Esophagus squamous epithelium (tissue), 5 donors: ENCODE data around the gene GJA9. TPM values are rescaled to one million over a fixed set of nuclear protein-coding genes. Genes with fewer than 3 reads are reported as not detected.

Experiments
- DNase-seq: peaks from one replicate; lab custom pipeline; 2025; lab: John Stamatoyannopoulos, UW
- H3K27ac ChIP-seq, 4 donors: fragments of 200-600 bp; sonication (generic); one replicate each; pipeline ENCODE4 v1.5.1; 2016 to 2019; ENCODE audit warnings: mild to moderate bottlenecking in 1 of 4
- H3K27me3 ChIP-seq, 4 donors: fragments of 200-600 bp; sonication (generic); 1 replicate in 3 of 4; 2 replicates in 1 of 4; pipeline versions ENCODE4 v1.5.1 to v1.6.0; 2017 to 2021; ENCODE audit warnings: antibody characterized with exemption in 1 of 4
- H3K36me3 ChIP-seq, 3 donors: fragments of 200-600 bp; sonication (generic); one replicate each; pipeline ENCODE4 v1.5.1; 2016 to 2019
- H3K4me1 ChIP-seq, 3 donors: fragments of 200-600 bp; sonication (generic); one replicate each; pipeline ENCODE4 v1.5.1; 2017 to 2019
- H3K4me3 ChIP-seq, 4 donors: fragments of 200-600 bp; sonication (generic); 1 replicate in 3 of 4; 2 replicates in 1 of 4; pipeline ENCODE4 v1.5.1; 2016 to 2019; ENCODE audit warnings: mild to moderate bottlenecking in 2 of 4, moderate library complexity in 1 of 4
- H3K9me3 ChIP-seq, 3 donors: fragments of 200-600 bp; sonication (generic); one replicate each; pipeline ENCODE4 v1.5.1; 2016 to 2019
- CTCF ChIP-seq, 6 experiments: fragments of 450-650 bp in 4 of 6; fragments of 200-600 bp in 2 of 6; sonication (generic) in 2 of 6; IDR thresholded peaks; one replicate each; pipeline ENCODE4 v1.5.1; 2016 to 2019; ENCODE audit warnings: antibody characterized with exemption in 6 of 6, mild to moderate bottlenecking in 4 of 6, moderate library complexity in 4 of 6
- POLR2A ChIP-seq, 4 donors: fragments of 450-650 bp; IDR thresholded peaks; one replicate each; pipeline ENCODE4 v1.6.1; 2017; ENCODE audit warnings: antibody characterized with exemption in 4 of 4, mild to moderate bottlenecking in 4 of 4, moderate library complexity in 3 of 4
- WGBS, 2 donors: methylation state at CpG; one replicate each; pipeline ENCODE4 v1.1.5; 2018; 5-methylcytosine and 5-hydroxymethylcytosine counted together
- intact Hi-C: fragments of 100-400 bp; cut with DNase I; formaldehyde crosslinking; loops from one replicate; pipeline ENCODE4 v1.15.0; 2022
- total RNA-seq, 4 donors: library from RNA; depleted of rRNA; stranded (reverse); fragments of >200 nt; gene quantifications; one replicate each; pipeline ENCODE4 v1.1.0, GENCODE V29; 2016
- donor health status: DM: yes; HTN: yes; CAD: no.

GJA9 gene
- total RNA-seq, 4 donors from 2014 or later, result 0.50 to 0.75 TPM; not detected in 2

GRCh38 chr1:38859561-38860453 is 21.6 kb downstream of the GJA9 start, which contains the start of gene RRAGC:
RRAGC (minus strand) TSS chr1:38859772; CDS start chr1:38859646, 126 bp downstream.
- 0% methylated on average over 10 to 11 of the region's 70 CpGs for WGBS, 2 donors
- peaks cover 15 to 66% (median 19%) of the 10 kb centered on the region in 3 donors for H3K4me1 ChIP-seq
- peak within 1 kb of the TSS; percentile 96 to 98 (median 98) for H3K27ac ChIP-seq
- TF ChIP-seq POLR2A (IDR thresholded peaks at IDR 0.05) (peak in 2 of 4 donors; percentile 57 to 71), CTCF (IDR thresholded peaks at IDR 0.05) (peak in 2 of 6 experiments; percentile 2 to 24)
- no peaks in the 10 kb centered on the region for H3K9me3 ChIP-seq
- peak within 1 kb of the TSS; percentile 69 to 93 (median 92) for H3K4me3 ChIP-seq
- peaks cover 0 to 51% (median 0%) of the 10 kb centered on the region in 3 donors for H3K36me3 ChIP-seq
- peak; percentile 98 for DNase-seq
- intact Hi-C loops, result no loop called here
- no peaks in the 10 kb centered on the region for H3K27me3 ChIP-seq

- TF ChIP-seq CTCF (IDR thresholded peaks at IDR 0.05) (no peak), POLR2A (IDR thresholded peaks at IDR 0.05) (peak in 1 of 4 donors; percentile 57)
- Histone ChIP-seq H3K27ac (peak overlapping the region; percentile 96 to 98 (median 98)), H3K4me3 (peak overlapping the region; percentile 69 to 93 (median 92)), H3K4me1 (peaks cover 15 to 65% (median 19%) of the 10 kb centered on the region in 3 donors), H3K9me3 (no peaks in the 10 kb centered on the region), H3K36me3 (peaks cover 0 to 52% (median 0%) of the 10 kb centered on the region in 3 donors), H3K27me3 (no peaks in the 10 kb centered on the region)
- no peak for DNase-seq
- intact Hi-C loops, result no loop called here
- WGBS, 2 donors, result 0 to 4% methylated on average over 3 to 6 of the region's 51 CpGs
Observed at GRCh38 chr1:38858833-38859560, 22.4 kb downstream of the GJA9 start.

GRCh38 chr1:38852780-38853179 is 28.6 kb downstream of the GJA9 start:
- intact Hi-C loops, result no loop called here
- 68 to 73% methylated on average over 4 of the region's 4 CpGs for WGBS, 2 donors

GRCh38 chr1:38848071-38848470 is 33.3 kb downstream of the GJA9 start:
- H3K4me3 ChIP-seq, result no peak overlapping the region
- WGBS, 2 donors, result 81 to 82% methylated on average over 1 of the region's 1 CpG
- DNase-seq, result no peak
- TF ChIP-seq POLR2A (IDR thresholded peaks at IDR 0.05), result no peak
- no peak for TF ChIP-seq CTCF (IDR thresholded peaks at IDR 0.05)
- no peaks in the 10 kb centered on the region for H3K4me1 ChIP-seq
- H3K9me3 ChIP-seq, result no peaks in the 10 kb centered on the region
- H3K36me3 ChIP-seq, result peaks cover 0 to 100% (median 17%) of the 10 kb centered on the region in 3 donors
- no peak overlapping the region for H3K27ac ChIP-seq
- intact Hi-C loops, result no loop called here
- no peaks in the 10 kb centered on the region for H3K27me3 ChIP-seq

More at GRCh38 chr1:38852780-38853179, 28.6 kb downstream of the GJA9 start:
- peaks cover 5 to 15% (median 5%) of the 10 kb centered on the region in 3 donors for H3K4me1 ChIP-seq
- no peaks in the 10 kb centered on the region for H3K9me3 ChIP-seq
- H3K36me3 ChIP-seq, result peaks cover 0 to 92% (median 6%) of the 10 kb centered on the region in 3 donors
- DNase-seq, result no peak
- no peak overlapping the region for H3K4me3 ChIP-seq
- H3K27ac ChIP-seq, result no peak overlapping the region
- H3K27me3 ChIP-seq, result no peaks in the 10 kb centered on the region
- TF ChIP-seq CTCF (IDR thresholded peaks at IDR 0.05) (no peak), POLR2A (IDR thresholded peaks at IDR 0.05) (no peak)
